ENCODE measurements around the gene ARHGAP26.

Gene ARHGAP26

DNA sequence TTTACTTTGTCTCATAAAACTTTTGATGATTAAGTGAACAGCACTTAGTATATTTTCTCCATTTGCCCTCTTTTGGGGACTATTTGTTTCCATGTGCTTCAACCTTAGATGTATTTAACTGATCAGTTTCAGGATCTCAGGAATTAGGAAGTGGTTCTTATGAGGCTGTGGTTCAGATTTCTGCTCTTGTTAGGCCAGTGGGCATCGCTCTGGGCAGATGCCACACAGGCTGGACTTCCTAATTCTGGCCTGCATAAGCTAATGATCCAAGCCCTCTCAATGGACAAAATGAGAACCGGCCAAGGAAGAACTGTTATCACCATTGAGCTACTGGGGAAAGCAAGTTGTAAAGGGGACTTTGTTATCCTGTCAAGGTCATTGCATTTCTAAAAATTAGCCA is 6.9 kb downstream of the ARHGAP26 start:
- H3K4me3 ChIP-seq (ENCODE audit: low read depth, low read length), result no peak overlapping the region
- TF ChIP-seq, protein P1, sequence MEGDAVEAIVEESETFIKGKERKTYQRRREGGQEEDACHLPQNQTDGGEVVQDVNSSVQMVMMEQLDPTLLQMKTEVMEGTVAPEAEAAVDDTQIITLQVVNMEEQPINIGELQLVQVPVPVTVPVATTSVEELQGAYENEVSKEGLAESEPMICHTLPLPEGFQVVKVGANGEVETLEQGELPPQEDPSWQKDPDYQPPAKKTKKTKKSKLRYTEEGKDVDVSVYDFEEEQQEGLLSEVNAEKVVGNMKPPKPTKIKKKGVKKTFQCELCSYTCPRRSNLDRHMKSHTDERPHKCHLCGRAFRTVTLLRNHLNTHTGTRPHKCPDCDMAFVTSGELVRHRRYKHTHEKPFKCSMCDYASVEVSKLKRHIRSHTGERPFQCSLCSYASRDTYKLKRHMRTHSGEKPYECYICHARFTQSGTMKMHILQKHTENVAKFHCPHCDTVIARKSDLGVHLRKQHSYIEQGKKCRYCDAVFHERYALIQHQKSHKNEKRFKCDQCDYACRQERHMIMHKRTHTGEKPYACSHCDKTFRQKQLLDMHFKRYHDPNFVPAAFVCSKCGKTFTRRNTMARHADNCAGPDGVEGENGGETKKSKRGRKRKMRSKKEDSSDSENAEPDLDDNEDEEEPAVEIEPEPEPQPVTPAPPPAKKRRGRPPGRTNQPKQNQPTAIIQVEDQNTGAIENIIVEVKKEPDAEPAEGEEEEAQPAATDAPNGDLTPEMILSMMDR (IDR thresholded peaks at IDR 0.05; ENCODE audit: borderline replicate concordance, insufficient read depth, low read depth, low read length), result no peak

DNA sequence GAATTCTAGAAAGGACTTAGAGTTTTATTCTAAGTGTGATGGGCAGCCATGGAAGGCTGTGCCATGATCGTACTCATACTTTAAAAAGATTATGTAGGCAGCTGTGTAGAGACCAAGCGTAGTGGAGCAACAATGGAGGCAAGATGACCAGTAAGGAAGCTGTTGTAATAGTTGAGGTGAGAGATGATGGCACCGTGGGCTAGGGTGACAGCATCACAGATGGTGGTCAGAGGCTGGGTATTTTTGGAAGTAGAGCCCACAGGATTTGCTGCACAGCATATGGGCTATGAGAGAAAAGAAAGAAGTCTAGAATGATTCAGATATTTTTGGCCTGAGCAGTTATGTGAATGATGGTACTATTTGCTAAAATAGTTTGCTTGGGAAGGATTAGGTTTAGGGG is 7.7 kb downstream of the ARHGAP26 start:
- TF ChIP-seq, protein P1 (IDR thresholded peaks at IDR 0.05; ENCODE audit: borderline replicate concordance, insufficient read depth, low read depth, low read length), result no peak
- H3K4me3 ChIP-seq (ENCODE audit: low read depth, low read length), result no peak overlapping the region

DNA sequence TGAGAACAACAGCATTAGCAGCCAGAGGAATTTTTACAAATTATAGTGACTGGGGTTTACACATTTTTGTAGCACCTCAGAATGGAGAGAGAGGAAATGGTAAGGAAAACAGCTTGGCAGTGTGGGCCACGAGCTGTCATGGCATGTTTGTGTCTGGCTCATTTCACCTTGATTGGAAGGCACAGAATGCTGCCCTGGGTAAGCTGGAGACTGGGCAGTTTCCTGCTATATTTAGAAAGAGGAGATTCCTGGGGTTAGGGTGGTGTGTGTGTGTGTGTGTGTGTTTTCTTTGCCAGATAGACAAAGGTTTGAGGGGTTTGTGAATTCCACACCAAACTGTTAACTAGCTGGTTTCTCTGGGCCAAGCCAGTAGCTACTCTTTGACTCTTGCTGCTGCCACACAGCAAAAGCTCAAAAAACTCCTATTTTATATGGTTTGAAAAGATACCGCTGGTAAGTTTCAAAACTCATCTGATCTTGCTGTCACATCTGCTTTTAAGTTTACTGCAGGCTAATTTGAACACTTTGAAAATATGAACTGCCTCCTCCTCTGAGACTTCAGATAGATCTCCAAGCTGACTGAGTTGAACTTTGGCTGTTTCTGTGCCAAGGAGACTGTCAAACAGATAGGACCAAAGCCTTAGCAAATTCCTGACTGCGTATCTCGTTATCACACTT is 9.1 kb downstream of the ARHGAP26 start:
- H3K4me3 ChIP-seq (ENCODE audit: low read depth, low read length), result no peak overlapping the region
- TF ChIP-seq, protein P1 (IDR thresholded peaks at IDR 0.05; ENCODE audit: borderline replicate concordance, insufficient read depth, low read depth, low read length), result no peak

DNA sequence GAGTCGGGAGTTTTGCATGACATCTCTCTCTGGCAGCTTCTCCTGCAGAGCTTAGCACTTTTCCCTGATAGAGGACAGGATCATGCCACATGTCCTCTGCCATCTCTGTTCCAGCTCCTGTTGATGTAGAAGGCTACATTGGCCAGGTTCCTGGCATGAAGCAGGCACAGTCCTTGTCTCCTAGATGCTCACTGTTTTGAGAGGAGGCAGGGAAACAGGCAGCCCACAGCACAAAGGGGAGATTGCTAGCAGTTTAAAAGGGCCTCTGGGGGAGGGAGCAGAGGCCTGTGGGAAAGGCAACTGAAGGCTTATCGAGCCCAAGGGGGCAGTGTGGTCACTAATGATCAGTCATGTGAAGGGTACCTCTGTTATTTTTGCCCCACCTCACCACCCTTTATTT is 10.7 kb downstream of the ARHGAP26 start:
- no peak overlapping the region for H3K4me3 ChIP-seq (ENCODE audit: low read depth, low read length)
- TF ChIP-seq, protein P1 (IDR thresholded peaks at IDR 0.05; ENCODE audit: borderline replicate concordance, insufficient read depth, low read depth, low read length), result no peak

DNA sequence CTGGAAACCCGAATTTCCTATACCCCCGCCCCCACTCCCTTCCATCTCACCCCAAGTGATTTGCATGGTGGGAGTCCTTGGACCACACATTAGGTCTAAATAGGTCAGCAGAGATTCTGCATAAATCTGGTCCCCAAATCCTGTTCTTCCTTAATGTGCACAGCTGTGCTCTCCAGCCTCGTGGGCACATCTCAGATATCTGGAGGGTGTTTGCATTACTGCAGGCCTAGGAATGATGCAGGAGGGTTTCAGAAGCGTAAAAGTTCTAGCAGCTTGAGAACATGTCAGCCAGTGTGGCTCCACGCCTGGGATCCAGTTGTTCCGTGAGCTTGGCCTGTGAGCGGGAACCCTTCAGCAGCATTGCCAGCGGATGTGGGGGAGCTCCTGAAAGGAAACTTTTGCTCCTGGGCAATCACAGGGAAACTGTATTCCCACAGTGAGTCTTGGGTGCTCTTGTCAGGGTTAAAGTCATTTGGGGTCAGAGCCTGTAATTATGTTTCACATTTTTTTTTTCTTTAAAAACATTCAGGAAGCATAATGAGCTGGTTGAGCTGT is 12.9 kb downstream of the ARHGAP26 start:
- H3K4me3 ChIP-seq (ENCODE audit: low read depth, low read length), result no peak overlapping the region
- TF ChIP-seq, protein P1 (IDR thresholded peaks at IDR 0.05; ENCODE audit: borderline replicate concordance, insufficient read depth, low read depth, low read length), result no peak

DNA sequence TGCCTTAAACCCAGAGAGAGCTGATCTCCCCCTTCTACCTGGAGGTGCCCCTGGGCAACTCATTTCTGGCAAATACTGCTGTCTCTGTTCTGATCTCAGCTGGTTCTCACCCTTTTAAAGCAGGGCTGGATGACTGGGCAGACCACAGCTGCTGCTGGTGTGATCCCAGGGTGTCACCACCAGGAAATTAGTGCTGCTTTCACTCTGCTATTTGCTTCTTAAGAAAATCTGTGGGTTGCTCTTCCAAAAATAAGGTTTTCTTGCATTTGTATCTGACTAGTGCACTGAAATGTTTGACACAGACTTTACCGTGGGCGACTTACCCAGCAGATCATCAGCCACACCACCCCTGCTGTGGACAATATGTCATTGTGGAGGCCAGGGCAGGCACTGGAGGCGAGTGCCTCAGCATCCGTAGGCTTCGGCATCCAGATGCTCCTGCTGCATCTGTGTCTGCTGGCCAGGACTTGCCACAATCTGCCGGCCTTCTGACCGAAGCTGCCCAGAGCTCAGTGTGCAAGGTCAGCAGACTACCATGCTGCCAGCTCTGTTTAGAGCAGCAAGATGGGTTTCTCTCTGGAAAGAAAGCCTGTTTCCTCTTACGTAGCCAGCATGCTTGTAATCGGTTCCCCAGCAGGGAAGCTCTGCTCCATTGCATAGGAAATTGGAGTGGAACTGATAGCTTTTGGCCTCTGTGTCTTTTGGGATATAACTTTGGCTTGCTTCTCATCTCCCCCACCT is 13.6 kb downstream of the ARHGAP26 start:
- no peak overlapping the region for H3K4me3 ChIP-seq (ENCODE audit: low read depth, low read length)
- TF ChIP-seq, protein P1 (IDR thresholded peaks at IDR 0.05; ENCODE audit: borderline replicate concordance, insufficient read depth, low read depth, low read length), result no peak
